Fibroblast of lung (primary cell): ENCODE results near the gene UBE2K. TPM values are rescaled to one million over a fixed set of nuclear protein-coding genes. Genes with fewer than 3 reads are reported as not detected.
"Not testable (repeated sequence)": the region's sequence is repeated elsewhere in the genome, so short reads cannot be mapped to it uniquely, and the experiment has no call there.

ENCODE experiments used
- DNase-seq, 2 donors: peaks; one replicate each; pipeline versions ENCODE4 v3.0.0 to v3.0.0-alpha.2; 2010; ENCODE audit warnings: low read depth in 2 of 2
- H2AFZ ChIP-seq: 2 replicates; pipeline ENCODE4 v1.5.1; 2012; ENCODE audit warnings: low read length, control low read depth, inconsistent platforms
- H3K27ac ChIP-seq: 2 replicates; pipeline ENCODE4 v1.5.1; 2011; ENCODE audit warnings: low read length, control low read depth; ENCODE audit not compliant: insufficient read depth
- H3K27me3 ChIP-seq: 2 replicates; pipeline ENCODE4 v1.5.1; 2011; ENCODE audit warnings: mild to moderate bottlenecking, low read length; ENCODE audit not compliant: control insufficient read depth, insufficient read depth
- H3K36me3 ChIP-seq: 2 replicates; pipeline ENCODE4 v1.5.1; 2011; ENCODE audit warnings: low read length; ENCODE audit not compliant: control insufficient read depth, insufficient read depth
- H3K4me1 ChIP-seq: 2 replicates; pipeline ENCODE4 v1.5.1; 2011; ENCODE audit warnings: low read length; ENCODE audit not compliant: control insufficient read depth, insufficient read depth; ENCODE audit errors: extremely low read depth
- H3K4me2 ChIP-seq: 2 replicates; pipeline ENCODE4 v1.5.1; 2011; ENCODE audit warnings: low read length, control low read depth; ENCODE audit not compliant: insufficient read depth; ENCODE audit errors: extremely low read depth
- H3K4me3 ChIP-seq, 4 experiments: fragments of 200-600 bp in 1 of 4; sonication (generic) in 1 of 4; replicated peaks in 1 of 4; 2 replicates each; pipeline ENCODE4 v1.5.1; 2011 to 2016; ENCODE audit warnings: low read length in 4 of 4, low read depth in 3 of 4, mild to moderate bottlenecking in 3 of 4, control low read depth in 2 of 4, inconsistent platforms in 1 of 4, mixed read lengths in 1 of 4; ENCODE audit not compliant: insufficient read depth in 1 of 4; ENCODE audit errors: control extremely low read depth in 1 of 4
- H3K79me2 ChIP-seq: 2 replicates; pipeline ENCODE4 v1.5.1; 2012; ENCODE audit warnings: mild to moderate bottlenecking, low read length, inconsistent platforms; ENCODE audit not compliant: control insufficient read depth, insufficient read depth
- H3K9ac ChIP-seq: 2 replicates; pipeline ENCODE4 v1.5.1; 2011; ENCODE audit warnings: mild to moderate bottlenecking, low read length, control low read depth; ENCODE audit not compliant: insufficient read depth
- H3K9me3 ChIP-seq: 2 replicates; pipeline ENCODE4 v1.5.1; 2012; ENCODE audit warnings: low read depth, low read length; ENCODE audit not compliant: control insufficient read depth, insufficient read depth
- H4K20me1 ChIP-seq: 2 replicates; pipeline ENCODE4 v1.5.1; 2011; ENCODE audit warnings: low read length; ENCODE audit not compliant: control insufficient read depth, insufficient read depth; ENCODE audit errors: extremely low read depth
- EZH2 ChIP-seq: IDR thresholded peaks from 2 replicates; pipeline ENCODE4 v1.5.1; 2012; ENCODE audit warnings: low read length, control low read depth, mild to moderate bottlenecking; ENCODE audit errors: missing control alignments
- polyA plus RNA-seq, 2 donors: library from polyadenylated mRNA; depleted of rRNA in 1 of 2; stranded (reverse) in 1 of 2; unstranded in 1 of 2; fragments of >200 nt; gene quantifications; 2 replicates each; pipeline ENCODE4 v1.2.1, GENCODE V29; 2011 to 2012; ENCODE audit warnings: missing spikeins in 1 of 2
- total RNA-seq: library from RNA; depleted of rRNA; stranded (reverse); fragments of >200 nt; gene quantifications from 2 replicates; pipeline ENCODE4 v1.2.1, GENCODE V29; 2014
- TF ChIP-seq, protein P1 (sequence below), 2 donors: IDR thresholded peaks in 1 of 2; conservative IDR thresholded peaks in 1 of 2; 1 replicate in 1 of 2; 2 replicates in 1 of 2; pipeline ENCODE4 v1.5.1; 2011 to 2012; ENCODE audit warnings: low read length in 2 of 2, control low read depth in 1 of 2, inconsistent platforms in 1 of 2, low read depth in 1 of 2, mild to moderate bottlenecking in 1 of 2

UBE2K gene
- total and polyA plus RNA-seq, 2 donors (not counting 1 experiment from before 2014, with no cell fraction given), result 15.0 to 122 TPM

DNA sequence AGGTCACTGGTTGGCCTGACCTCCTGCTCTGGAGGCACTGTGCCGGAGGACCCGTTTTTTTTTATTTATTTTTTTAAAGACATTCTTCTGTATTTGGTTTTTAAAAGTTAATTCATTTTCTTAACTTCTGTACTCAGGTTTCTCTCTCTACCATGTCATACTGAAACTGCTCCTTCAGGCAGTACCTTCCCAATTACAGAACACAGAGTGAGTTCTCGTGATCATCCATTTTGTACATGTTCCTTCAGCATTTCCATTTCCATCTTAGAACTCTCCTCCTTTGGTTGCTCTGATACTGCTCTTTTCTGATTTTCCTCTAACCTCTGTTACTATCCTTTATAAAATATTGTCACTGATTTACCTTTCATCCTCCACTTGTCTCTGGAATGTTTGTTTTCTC is 17.9 kb downstream of the UBE2K start:
- no peak for TF ChIP-seq EZH2
- TF ChIP-seq, protein P1, sequence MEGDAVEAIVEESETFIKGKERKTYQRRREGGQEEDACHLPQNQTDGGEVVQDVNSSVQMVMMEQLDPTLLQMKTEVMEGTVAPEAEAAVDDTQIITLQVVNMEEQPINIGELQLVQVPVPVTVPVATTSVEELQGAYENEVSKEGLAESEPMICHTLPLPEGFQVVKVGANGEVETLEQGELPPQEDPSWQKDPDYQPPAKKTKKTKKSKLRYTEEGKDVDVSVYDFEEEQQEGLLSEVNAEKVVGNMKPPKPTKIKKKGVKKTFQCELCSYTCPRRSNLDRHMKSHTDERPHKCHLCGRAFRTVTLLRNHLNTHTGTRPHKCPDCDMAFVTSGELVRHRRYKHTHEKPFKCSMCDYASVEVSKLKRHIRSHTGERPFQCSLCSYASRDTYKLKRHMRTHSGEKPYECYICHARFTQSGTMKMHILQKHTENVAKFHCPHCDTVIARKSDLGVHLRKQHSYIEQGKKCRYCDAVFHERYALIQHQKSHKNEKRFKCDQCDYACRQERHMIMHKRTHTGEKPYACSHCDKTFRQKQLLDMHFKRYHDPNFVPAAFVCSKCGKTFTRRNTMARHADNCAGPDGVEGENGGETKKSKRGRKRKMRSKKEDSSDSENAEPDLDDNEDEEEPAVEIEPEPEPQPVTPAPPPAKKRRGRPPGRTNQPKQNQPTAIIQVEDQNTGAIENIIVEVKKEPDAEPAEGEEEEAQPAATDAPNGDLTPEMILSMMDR (conservative IDR thresholded peaks at IDR 0.05 in 1 of 2, IDR thresholded peaks at IDR 0.05 in 1 of 2; ENCODE audit: low read depth in 1 of 2, low read length in 2 of 2), result no peak
- no peaks in the 10 kb centered on the region for H3K9me3 ChIP-seq
- H3K79me2 ChIP-seq, result peaks cover 82% of the 10 kb centered on the region
- no peak for DNase-seq
- no peak overlapping the region for H3K9ac ChIP-seq
- peaks cover 5% of the 10 kb centered on the region for H3K4me1 ChIP-seq
- no peaks in the 10 kb centered on the region for H3K36me3 ChIP-seq
- no peak overlapping the region for H3K4me3 ChIP-seq
- H3K4me2 ChIP-seq, result no peak overlapping the region
- no peak overlapping the region for H2AFZ ChIP-seq
- H3K27ac ChIP-seq, result no peak overlapping the region
- H4K20me1 ChIP-seq, result peaks cover 1% of the 10 kb centered on the region
- H3K27me3 ChIP-seq, result no peaks in the 10 kb centered on the region

DNA sequence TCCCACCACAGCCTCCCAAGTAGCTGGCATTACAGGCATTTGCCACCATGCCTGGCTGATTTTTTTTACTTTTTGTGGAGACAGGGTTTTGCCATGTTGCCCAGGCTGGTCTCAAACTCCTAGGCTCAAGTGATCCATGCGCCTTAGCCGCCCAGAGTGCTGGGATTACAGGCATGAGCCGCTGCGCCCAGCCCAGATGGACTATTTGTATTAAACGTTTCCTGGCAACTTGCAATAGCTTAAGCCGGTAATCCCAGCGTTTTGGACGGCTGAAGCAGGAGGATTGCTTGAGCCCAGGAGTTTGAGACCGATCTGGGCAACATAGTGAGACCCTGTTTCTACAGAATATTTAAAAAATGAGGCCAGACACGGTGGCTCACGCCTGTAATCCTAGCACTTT is 18.4 kb downstream of the UBE2K start:
- peaks cover 5% of the 10 kb centered on the region for H3K4me1 ChIP-seq
- H4K20me1 ChIP-seq, result peaks cover 1% of the 10 kb centered on the region
- no peaks in the 10 kb centered on the region for H3K36me3 ChIP-seq
- no peaks in the 10 kb centered on the region for H3K9me3 ChIP-seq
- TF ChIP-seq, protein P1 (conservative IDR thresholded peaks at IDR 0.05 in 1 of 2, IDR thresholded peaks at IDR 0.05 in 1 of 2; ENCODE audit: low read depth in 1 of 2, low read length in 2 of 2), result no peak
- no peak for TF ChIP-seq EZH2
- H3K4me2 ChIP-seq, result no peak overlapping the region
- no peak overlapping the region for H2AFZ ChIP-seq
- no peak overlapping the region for H3K9ac ChIP-seq
- no peak overlapping the region for H3K27ac ChIP-seq
- H3K27me3 ChIP-seq, result no peaks in the 10 kb centered on the region
- H3K79me2 ChIP-seq, result peaks cover 84% of the 10 kb centered on the region
- no peak overlapping the region for H3K4me3 ChIP-seq
- no peak for DNase-seq

DNA sequence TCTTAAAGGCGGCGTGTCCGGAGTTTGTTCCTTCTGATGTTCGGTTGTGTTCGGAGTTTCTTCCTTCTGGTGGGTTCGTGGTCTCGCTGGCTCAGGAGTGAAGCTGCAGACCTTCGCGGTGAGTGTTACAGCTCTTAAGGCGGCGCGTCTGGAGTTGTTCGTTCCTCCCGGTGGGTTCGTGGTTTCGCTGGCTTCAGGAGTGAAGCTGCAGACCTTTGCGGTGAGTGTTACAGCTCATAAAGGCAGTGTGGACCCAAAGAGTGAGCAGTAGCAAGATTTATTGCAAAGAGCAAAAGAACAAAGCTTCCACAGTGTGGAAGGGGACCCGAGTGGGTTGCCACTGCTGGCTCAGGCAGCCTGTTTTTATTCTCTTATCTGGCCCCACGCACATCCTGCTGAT is 19.8 kb downstream of the UBE2K start:
- not testable (repeated sequence) for H3K9me3 ChIP-seq, H2AFZ ChIP-seq, H3K36me3 ChIP-seq, H3K4me3 ChIP-seq, H3K4me1 ChIP-seq, H3K27me3 ChIP-seq, H3K27ac ChIP-seq, H4K20me1 ChIP-seq, DNase-seq, H3K4me2 ChIP-seq, H3K9ac ChIP-seq
- peaks cover 86% of the 10 kb centered on the region for H3K79me2 ChIP-seq
